CD14-positive monocyte (primary cell): ENCODE results near the gene THEMIS. TPM values are rescaled to one million over a fixed set of nuclear protein-coding genes. Genes with fewer than 3 reads are reported as not detected.

Experiments used
- DNase-seq, 3 donors: peaks; one replicate each; pipeline ENCODE4 v3.0.0-alpha.2; 2011 to 2022
- H2AFZ ChIP-seq: 2 replicates; pipeline ENCODE4 v1.6.0; 2012; ENCODE audit warnings: mild to moderate bottlenecking, low read depth, low read length, inconsistent platforms; ENCODE audit not compliant: insufficient read depth, poor library complexity, severe bottlenecking
- H3K27ac ChIP-seq, 2 donors: 1 replicate in 1 of 2; 2 replicates in 1 of 2; pipeline ENCODE4 v1.5.1; 2012 to 2013; ENCODE audit warnings: low read length in 2 of 2, control low read depth in 1 of 2, inconsistent platforms in 1 of 2, low read depth in 1 of 2, mild to moderate bottlenecking in 1 of 2
- H3K27me3 ChIP-seq, 2 donors: one replicate each; pipeline versions ENCODE4 v1.6.0 to v1.6.1; 2011 to 2013; ENCODE audit warnings: low read length in 2 of 2; ENCODE audit not compliant: control insufficient read depth in 2 of 2, insufficient read depth in 2 of 2
- H3K36me3 ChIP-seq, 2 donors: replicated peaks in 1 of 2; 1 replicate in 1 of 2; 2 replicates in 1 of 2; pipeline versions ENCODE4 v1.5.1 to v1.6.1; 2012 to 2013; ENCODE audit warnings: low read length in 2 of 2, control low read depth in 1 of 2, inconsistent platforms in 1 of 2, mild to moderate bottlenecking in 1 of 2; ENCODE audit not compliant: insufficient read depth in 2 of 2, control insufficient read depth in 1 of 2
- H3K4me1 ChIP-seq, 2 donors: 1 replicate in 1 of 2; 2 replicates in 1 of 2; pipeline versions ENCODE4 v1.5.1 to v1.6.1; 2012 to 2013; ENCODE audit warnings: low read length in 2 of 2, control low read depth in 1 of 2, inconsistent platforms in 1 of 2, mild to moderate bottlenecking in 1 of 2, moderate library complexity in 1 of 2; ENCODE audit not compliant: insufficient read depth in 2 of 2, control insufficient read depth in 1 of 2
- H3K4me2 ChIP-seq: replicated peaks from 2 replicates; pipeline ENCODE3; 2012; ENCODE audit warnings: low read length, moderate library complexity, mild to moderate bottlenecking; ENCODE audit not compliant: poor library complexity, severe bottlenecking; ENCODE audit errors: extremely low read depth
- H3K4me3 ChIP-seq, 3 experiments: fragments of 200-600 bp in 1 of 3; sonication (generic) in 1 of 3; replicated peaks in 1 of 3; 1 replicate in 2 of 3; 2 replicates in 1 of 3; pipeline ENCODE4 v1.5.1; 2011 to 2013; ENCODE audit warnings: low read length in 3 of 3, mild to moderate bottlenecking in 3 of 3, control low read depth in 2 of 3, low read depth in 2 of 3, inconsistent platforms in 1 of 3, moderate library complexity in 1 of 3
- H3K79me2 ChIP-seq: 2 replicates; pipeline ENCODE4 v1.6.0; 2012; ENCODE audit warnings: mild to moderate bottlenecking, control low read depth, inconsistent platforms, low read length, moderate library complexity; ENCODE audit not compliant: insufficient read depth
- H3K9ac ChIP-seq: 2 replicates; pipeline ENCODE4 v1.6.0; 2017; ENCODE audit warnings: low read length, mild to moderate bottlenecking; ENCODE audit not compliant: insufficient read depth, poor library complexity, severe bottlenecking
- H3K9me3 ChIP-seq, 2 donors: replicated peaks in 1 of 2; 1 replicate in 1 of 2; 2 replicates in 1 of 2; pipeline versions ENCODE4 v1.5.1 to v1.6.1; 2012 to 2013; ENCODE audit warnings: low read length in 2 of 2, control low read depth in 1 of 2; ENCODE audit not compliant: control insufficient read depth in 1 of 2, insufficient read depth in 1 of 2
- H4K20me1 ChIP-seq: 2 replicates; pipeline ENCODE4 v1.6.0; 2012; ENCODE audit warnings: mild to moderate bottlenecking, low read length, control low read depth, moderate library complexity; ENCODE audit not compliant: insufficient read depth
- H3K27ac Mint-ChIP-seq, 7 donors: one replicate each; pipeline ENCODE4 v1.8.0; 2020; ENCODE audit warnings: mild to moderate bottlenecking in 7 of 7, mixed read lengths in 7 of 7, moderate library complexity in 6 of 7, inconsistent platforms in 2 of 7
- H3K27me3 Mint-ChIP-seq, 3 donors: one replicate each; pipeline ENCODE4 v1.8.0; 2021 to 2022; ENCODE audit warnings: low read depth in 3 of 3, mild to moderate bottlenecking in 3 of 3, mixed read lengths in 3 of 3, moderate library complexity in 3 of 3, inconsistent platforms in 1 of 3
- H3K36me3 Mint-ChIP-seq, 2 donors: one replicate each; pipeline ENCODE4 v1.8.0; 2020; ENCODE audit warnings: mixed read lengths in 2 of 2, inconsistent platforms in 1 of 2, mild to moderate bottlenecking in 1 of 2
- H3K4me1 Mint-ChIP-seq: one replicate; pipeline ENCODE4 v1.8.0; 2020; ENCODE audit warnings: mild to moderate bottlenecking, mixed read lengths
- H3K4me3 Mint-ChIP-seq, 2 donors: one replicate each; pipeline ENCODE4 v1.8.0; 2020; ENCODE audit warnings: mild to moderate bottlenecking in 2 of 2, mixed read lengths in 2 of 2, moderate library complexity in 1 of 2
- H3K9me3 Mint-ChIP-seq, 7 donors: one replicate each; pipeline ENCODE4 v1.8.0; 2020 to 2022; ENCODE audit warnings: mixed read lengths in 7 of 7, mild to moderate bottlenecking in 6 of 7, moderate library complexity in 6 of 7, inconsistent platforms in 2 of 7
- CTCF ChIP-seq: fragments of 200-600 bp; IDR thresholded peaks from one replicate; pipeline ENCODE4 v1.8.0; 2022; ENCODE audit warnings: antibody characterized with exemption, mild to moderate bottlenecking
- WGBS: methylation state at CpG from one replicate; pipeline ENCODE4 v1.1.5; 2013; ENCODE audit warnings: missing lambda C conversion rate; ENCODE audit not compliant: insufficient coverage; 5-methylcytosine and 5-hydroxymethylcytosine counted together
- intact Hi-C, 2 donors: fragments of 100-400 bp; cut with micrococcal nuclease; formaldehyde crosslinking; loops; one replicate each; pipeline versions ENCODE4 v1.15.0 to v1.15.1; 2023
- polyA plus RNA-seq, 3 donors: library from polyadenylated mRNA; depleted of rRNA in 1 of 3; unstranded in 2 of 3; stranded (reverse) in 1 of 3; fragments of 300-500 nt in 2 of 3; fragments of >200 nt in 1 of 3; fragmentation: Illumina TruSeq in 2 of 3; gene quantifications; 1 replicate in 2 of 3; 2 replicates in 1 of 3; pipeline ENCODE4 v1.2.3, GENCODE V29; 2012 to 2021

THEMIS gene
- polyA plus RNA-seq, 3 donors: 0.13 to 0.16 TPM; not detected in 1

GRCh38 chr6:127765949-127766348 lies 134.9 kb downstream of the THEMIS start:
- no peaks in the 10 kb centered on the region for H3K4me1 ChIP-seq
- H3K4me1 Mint-ChIP-seq: no peaks in the 10 kb centered on the region
- H3K79me2 ChIP-seq: no peaks in the 10 kb centered on the region
- H3K27me3 Mint-ChIP-seq: peaks cover 0 to 2% (median 0%) of the 10 kb centered on the region in 3 donors
- H2AFZ ChIP-seq: no peak overlapping the region
- H3K4me3 ChIP-seq: no peak overlapping the region
- H3K27ac Mint-ChIP-seq: no peak overlapping the region
- no peaks in the 10 kb centered on the region for H3K27me3 ChIP-seq
- H3K9me3 Mint-ChIP-seq: peaks cover 0 to 6% (median 0%) of the 10 kb centered on the region in 7 donors
- no peak overlapping the region for H3K27ac ChIP-seq
- no peak overlapping the region for H3K4me2 ChIP-seq
- intact Hi-C loops: no loop called here
- no peaks in the 10 kb centered on the region for H3K36me3 Mint-ChIP-seq
- no peaks in the 10 kb centered on the region for H3K36me3 ChIP-seq
- no peaks in the 10 kb centered on the region for H3K9me3 ChIP-seq
- 100% methylated on average over 1 of the region's 2 CpGs for WGBS
- no peak for DNase-seq
- TF ChIP-seq CTCF: no peak
- H3K9ac ChIP-seq: no peak overlapping the region
- H3K4me3 Mint-ChIP-seq: no peak overlapping the region
- H4K20me1 ChIP-seq: no peaks in the 10 kb centered on the region

- Histone ChIP-seq H3K4me2 (no peak overlapping the region), H3K36me3 (no peaks in the 10 kb centered on the region), H2AFZ (no peak overlapping the region), H3K79me2 (no peaks in the 10 kb centered on the region), H3K9me3 (no peaks in the 10 kb centered on the region), H4K20me1 (no peaks in the 10 kb centered on the region), H3K27me3 (no peaks in the 10 kb centered on the region), H3K4me3 (no peak overlapping the region), H3K9ac (no peak overlapping the region), H3K27ac (no peak overlapping the region), H3K4me1 (no peaks in the 10 kb centered on the region)
- no peak overlapping the region for H3K27ac Mint-ChIP-seq
- intact Hi-C loops: no loop called here
- peaks cover 0 to 3% (median 0%) of the 10 kb centered on the region in 7 donors for H3K9me3 Mint-ChIP-seq
- no peak for TF ChIP-seq CTCF
- H3K36me3 Mint-ChIP-seq: no peaks in the 10 kb centered on the region
- no peaks in the 10 kb centered on the region for H3K27me3 Mint-ChIP-seq
- WGBS: 75% methylated on average over 1 of the region's 1 CpG
- H3K4me1 Mint-ChIP-seq: no peaks in the 10 kb centered on the region
- no peak overlapping the region for H3K4me3 Mint-ChIP-seq
- DNase-seq: no peak
These were observed 138.6 kb downstream of the THEMIS start for GRCh38 chr6:127762284-127762683.
